Bronchial epithelial cell (primary cell): ENCODE measurements around the gene AADAT. TPM values are rescaled to one million over a fixed set of nuclear protein-coding genes. Genes with fewer than 3 reads are reported as not detected.
"Not testable (repeated sequence)": the region's sequence is repeated elsewhere in the genome, so short reads cannot be mapped to it uniquely, and the experiment has no call there.

Experiments
- DNase-seq: peaks from one replicate; pipeline ENCODE4 v3.0.0-alpha.2; 2010; ENCODE audit warnings: low read depth
- FAIRE-seq: peaks from 2 replicates; lab custom pipeline; 2011; peaks lifted over from hg19 to GRCh38; lab: Jason Lieb, UNC
- H3K27me3 ChIP-seq: 2 replicates; pipeline ENCODE4 v1.5.1; 2011; ENCODE audit warnings: low read length; ENCODE audit not compliant: control insufficient read depth, insufficient read depth
- H3K36me3 ChIP-seq: 2 replicates; pipeline ENCODE4 v1.5.1; 2011; ENCODE audit warnings: low read length; ENCODE audit not compliant: control insufficient read depth, insufficient read depth
- H3K4me3 ChIP-seq: 2 replicates; pipeline ENCODE4 v1.5.1; 2011; ENCODE audit warnings: mild to moderate bottlenecking, low read depth, low read length, control low read depth
- CTCF ChIP-seq: IDR thresholded peaks from 2 replicates; pipeline ENCODE4 v1.5.1; 2011; ENCODE audit warnings: mild to moderate bottlenecking, moderate library complexity, low read length, control low read depth, inconsistent platforms; ENCODE audit not compliant: insufficient read depth, severe bottlenecking
- total RNA-seq: library from RNA; depleted of rRNA; stranded (reverse); fragments of >200 nt; gene quantifications from 2 replicates; pipeline ENCODE4 v1.2.1, GENCODE V29; 2014

AADAT gene
- total RNA-seq, 1 donor from 2014 or later, result 1.1 TPM

- no peak overlapping the region for H3K4me3 ChIP-seq
- FAIRE-seq (no peak), DNase-seq (no peak)
- no peaks in the 10 kb centered on the region for H3K27me3 ChIP-seq
- no peaks in the 10 kb centered on the region for H3K36me3 ChIP-seq
- no peak for TF ChIP-seq CTCF
Observed at GRCh38 chr4:170111546-170111945, 21.8 kb upstream of the AADAT start.

DNA sequence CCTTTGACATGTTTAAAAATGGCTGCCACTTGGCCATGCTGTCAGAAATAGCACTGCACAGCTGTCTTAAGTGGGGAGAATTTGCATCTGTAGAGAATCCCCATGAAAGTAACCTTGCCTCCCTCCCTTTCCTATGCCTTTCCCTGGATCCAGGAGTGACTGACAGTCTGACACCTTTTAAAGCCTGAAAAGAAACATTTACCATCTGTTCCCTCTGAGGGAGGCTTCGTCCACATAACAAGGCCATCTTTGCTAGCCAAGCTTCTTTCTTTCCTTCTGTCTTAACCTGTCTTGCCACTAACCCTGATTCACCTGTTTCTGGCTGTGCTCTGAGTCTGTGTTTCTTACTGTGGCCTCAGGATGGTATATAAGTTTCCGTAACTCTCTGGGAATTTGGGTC, 21.3 kb upstream of the AADAT start:
- FAIRE-seq (no peak), DNase-seq (no peak)
- no peaks in the 10 kb centered on the region for H3K36me3 ChIP-seq
- no peaks in the 10 kb centered on the region for H3K27me3 ChIP-seq
- no peak overlapping the region for H3K4me3 ChIP-seq
- no peak for TF ChIP-seq CTCF

GRCh38 chr4:170110285-170110672, 20.5 kb upstream of the AADAT start:
- no peak for FAIRE-seq

GRCh38 chr4:170109586-170110284, 20.0 kb upstream of the AADAT start:
- Histone ChIP-seq H3K36me3 (no peaks in the 10 kb centered on the region), H3K27me3 (no peaks in the 10 kb centered on the region), H3K4me3 (no peak overlapping the region)
- no peak for TF ChIP-seq CTCF
- no peak for FAIRE-seq
- peak; percentile 31 for DNase-seq

More at GRCh38 chr4:170110285-170110672, 20.5 kb upstream of the AADAT start:
- H3K27me3 ChIP-seq, result no peaks in the 10 kb centered on the region
- no peak overlapping the region for H3K4me3 ChIP-seq
- TF ChIP-seq CTCF, result no peak
- no peak for DNase-seq
- no peaks in the 10 kb centered on the region for H3K36me3 ChIP-seq

DNA sequence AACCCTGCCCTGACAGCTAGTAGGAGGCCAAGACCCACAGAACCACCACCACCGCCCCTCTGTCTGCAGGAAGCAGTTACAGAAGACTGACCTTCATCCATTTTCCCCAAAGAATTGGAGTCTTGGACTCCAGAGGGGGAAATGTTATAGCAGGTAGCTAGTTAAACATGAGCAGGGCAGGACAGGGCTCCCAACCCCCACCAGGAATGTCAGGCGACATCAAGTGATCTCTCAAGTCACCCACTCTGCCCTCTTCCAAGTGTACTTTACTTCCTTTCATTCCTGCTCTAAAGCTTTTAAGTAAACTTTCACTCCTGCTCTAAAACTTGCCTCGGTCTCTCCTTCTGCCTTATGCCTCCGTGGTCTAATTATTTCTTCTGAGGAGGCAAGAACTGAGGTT, 17.1 kb upstream of the AADAT start:
- DNase-seq, result no peak
- no peak for FAIRE-seq
- no peak overlapping the region for H3K4me3 ChIP-seq
- no peaks in the 10 kb centered on the region for H3K27me3 ChIP-seq
- H3K36me3 ChIP-seq, result no peaks in the 10 kb centered on the region
- TF ChIP-seq CTCF, result no peak

DNA sequence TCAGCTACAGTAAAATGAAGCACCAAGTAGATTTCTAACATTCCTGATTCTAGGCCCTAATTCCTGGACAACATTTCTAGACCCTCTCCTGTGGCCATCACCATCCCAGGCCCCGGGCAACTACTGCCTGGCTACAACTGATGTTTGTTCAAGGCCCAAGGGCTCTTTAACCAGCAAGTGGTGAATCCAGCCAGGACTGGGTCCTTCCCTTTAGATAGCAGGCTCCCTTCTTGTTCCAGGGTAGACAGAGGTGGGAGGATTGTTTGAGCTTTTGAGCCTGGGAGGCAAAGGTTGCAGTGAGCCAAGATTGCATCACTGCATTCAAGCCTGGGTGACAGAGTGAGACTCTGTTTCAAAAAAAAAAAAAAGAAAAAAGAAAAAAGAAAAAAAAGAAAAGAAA, 12.7 kb upstream of the AADAT start:
- H3K36me3 ChIP-seq, result no peaks in the 10 kb centered on the region
- FAIRE-seq (no peak), DNase-seq (no peak)
- H3K27me3 ChIP-seq, result no peaks in the 10 kb centered on the region
- TF ChIP-seq CTCF, result no peak
- no peak overlapping the region for H3K4me3 ChIP-seq

DNA sequence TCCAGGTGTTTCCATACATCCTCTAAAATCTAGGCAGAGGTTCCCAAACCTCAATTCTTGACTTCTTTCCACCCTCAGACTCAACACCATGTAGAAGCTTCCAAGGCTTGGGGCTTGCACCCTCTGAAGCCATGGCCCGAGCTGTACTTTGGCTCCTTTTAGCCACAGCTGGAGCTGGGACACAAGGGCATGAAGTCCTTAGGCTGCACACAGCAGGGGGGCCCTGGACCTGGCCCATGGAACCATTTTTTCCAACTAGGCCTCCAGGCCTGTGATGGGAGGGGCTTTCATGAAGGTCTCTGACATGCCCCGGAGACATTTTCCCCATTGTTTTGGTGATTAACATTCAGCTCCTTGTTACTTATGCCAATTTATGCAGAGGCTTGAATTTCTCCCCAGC, 8.4 kb upstream of the AADAT start:
- not testable (repeated sequence) for DNase-seq, H3K36me3 ChIP-seq, H3K27me3 ChIP-seq, FAIRE-seq, H3K4me3 ChIP-seq
